DOHH2 (cell line): ENCODE results near the gene PCSK7.

Source experiments
- H3F3A ChIP-seq: fragments of 200-600 bp; sonication (generic), shearing (Covaris generic); 2 replicates; pipeline ENCODE4 v1.6.0; 2016; ENCODE audit warnings: antibody characterized with exemption, mild to moderate bottlenecking; ENCODE audit not compliant: control insufficient read depth, insufficient read depth
- H3K27ac ChIP-seq: fragments of 200-600 bp; sonication (generic); 2 replicates; pipeline ENCODE4 v1.5.1; 2014; ENCODE audit warnings: low read depth, mild to moderate bottlenecking, low read length, moderate library complexity
- H3K27me3 ChIP-seq: fragments of 200-600 bp; sonication (generic); 2 replicates; pipeline ENCODE4 v1.6.1; 2014; ENCODE audit warnings: mild to moderate bottlenecking, low read length, mixed read lengths; ENCODE audit not compliant: control insufficient read depth
- H3K36me3 ChIP-seq: fragments of 200-600 bp; sonication (generic); 2 replicates; pipeline ENCODE4 v1.6.1; 2014; ENCODE audit warnings: mild to moderate bottlenecking, low read length, moderate library complexity, mixed read lengths; ENCODE audit not compliant: control insufficient read depth
- H3K4me1 ChIP-seq: fragments of 200-600 bp; sonication (generic); 2 replicates; pipeline ENCODE4 v1.6.1; 2014; ENCODE audit warnings: mild to moderate bottlenecking, low read length, mixed read lengths; ENCODE audit not compliant: control insufficient read depth
- H3K4me2 ChIP-seq: fragments of 200-600 bp; sonication (generic); 2 replicates; pipeline ENCODE4 v1.6.0; 2014; ENCODE audit warnings: mild to moderate bottlenecking, low read length, moderate library complexity
- H3K4me3 ChIP-seq: fragments of 200-600 bp; sonication (generic); 2 replicates; pipeline ENCODE4 v1.5.1; 2014; ENCODE audit warnings: mild to moderate bottlenecking, low read length, mixed read lengths
- H3K79me2 ChIP-seq: fragments of 200-600 bp; sonication (generic); 2 replicates; pipeline ENCODE4 v1.6.1; 2014; ENCODE audit warnings: mild to moderate bottlenecking, low read length, mixed read lengths; ENCODE audit not compliant: control insufficient read depth
- H3K9me2 ChIP-seq: fragments of 200-600 bp; sonication (generic); replicated peaks from 2 replicates; pipeline ENCODE4 v1.6.1; 2014; ENCODE audit warnings: mild to moderate bottlenecking, low read length, mixed read lengths; ENCODE audit not compliant: control insufficient read depth
- H3K9me3 ChIP-seq: fragments of 200-600 bp; sonication (generic); 2 replicates; pipeline ENCODE4 v1.6.1; 2014; ENCODE audit warnings: antibody characterized with exemption, low read length, mixed read lengths; ENCODE audit not compliant: control insufficient read depth, insufficient read depth
- H4K20me1 ChIP-seq: fragments of 200-600 bp; sonication (generic); 2 replicates; pipeline ENCODE4 v1.6.0; 2014; ENCODE audit warnings: low read depth, mild to moderate bottlenecking, antibody characterized with exemption, low read length, moderate library complexity; ENCODE audit not compliant: control insufficient read depth, insufficient read depth
- EZH2phosphoT487 ChIP-seq: fragments of 200-600 bp; sonication (generic); IDR thresholded peaks from 2 replicates; pipeline ENCODE4 v1.6.1; 2017; ENCODE audit warnings: borderline replicate concordance, mild to moderate bottlenecking, antibody characterized with exemption, low read length, moderate library complexity, mixed read lengths
- TF ChIP-seq, protein P1 (sequence below): fragments of 200-600 bp; sonication (generic); IDR thresholded peaks from one replicate; pipeline ENCODE4 v1.5.1; 2014; ENCODE audit warnings: antibody characterized with exemption, mild to moderate bottlenecking, low read depth, low read length; ENCODE audit not compliant: poor library complexity, severe bottlenecking

PCSK7 gene

GRCh38 chr11:117249571-117249970 is 17.7 kb upstream of the PCSK7 start:
- H3K4me3 ChIP-seq: no peak overlapping the region
- peaks cover 5% of the 10 kb centered on the region; the same call in 1 of the 2 replicates for H3F3A ChIP-seq
- TF ChIP-seq EZH2phosphoT487: no peak
- TF ChIP-seq, protein P1, sequence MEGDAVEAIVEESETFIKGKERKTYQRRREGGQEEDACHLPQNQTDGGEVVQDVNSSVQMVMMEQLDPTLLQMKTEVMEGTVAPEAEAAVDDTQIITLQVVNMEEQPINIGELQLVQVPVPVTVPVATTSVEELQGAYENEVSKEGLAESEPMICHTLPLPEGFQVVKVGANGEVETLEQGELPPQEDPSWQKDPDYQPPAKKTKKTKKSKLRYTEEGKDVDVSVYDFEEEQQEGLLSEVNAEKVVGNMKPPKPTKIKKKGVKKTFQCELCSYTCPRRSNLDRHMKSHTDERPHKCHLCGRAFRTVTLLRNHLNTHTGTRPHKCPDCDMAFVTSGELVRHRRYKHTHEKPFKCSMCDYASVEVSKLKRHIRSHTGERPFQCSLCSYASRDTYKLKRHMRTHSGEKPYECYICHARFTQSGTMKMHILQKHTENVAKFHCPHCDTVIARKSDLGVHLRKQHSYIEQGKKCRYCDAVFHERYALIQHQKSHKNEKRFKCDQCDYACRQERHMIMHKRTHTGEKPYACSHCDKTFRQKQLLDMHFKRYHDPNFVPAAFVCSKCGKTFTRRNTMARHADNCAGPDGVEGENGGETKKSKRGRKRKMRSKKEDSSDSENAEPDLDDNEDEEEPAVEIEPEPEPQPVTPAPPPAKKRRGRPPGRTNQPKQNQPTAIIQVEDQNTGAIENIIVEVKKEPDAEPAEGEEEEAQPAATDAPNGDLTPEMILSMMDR: no peak
- no peaks in the 10 kb centered on the region for H3K27me3 ChIP-seq
- peaks cover 26% of the 10 kb centered on the region for H3K36me3 ChIP-seq
- no peaks in the 10 kb centered on the region for H3K9me3 ChIP-seq
- no peaks in the 10 kb centered on the region for H4K20me1 ChIP-seq
- H3K9me2 ChIP-seq: no peaks in the 10 kb centered on the region
- no peaks in the 10 kb centered on the region for H3K4me1 ChIP-seq
- H3K27ac ChIP-seq: no peak overlapping the region
- no peaks in the 10 kb centered on the region for H3K79me2 ChIP-seq
- H3K4me2 ChIP-seq: no peak overlapping the region

DNA sequence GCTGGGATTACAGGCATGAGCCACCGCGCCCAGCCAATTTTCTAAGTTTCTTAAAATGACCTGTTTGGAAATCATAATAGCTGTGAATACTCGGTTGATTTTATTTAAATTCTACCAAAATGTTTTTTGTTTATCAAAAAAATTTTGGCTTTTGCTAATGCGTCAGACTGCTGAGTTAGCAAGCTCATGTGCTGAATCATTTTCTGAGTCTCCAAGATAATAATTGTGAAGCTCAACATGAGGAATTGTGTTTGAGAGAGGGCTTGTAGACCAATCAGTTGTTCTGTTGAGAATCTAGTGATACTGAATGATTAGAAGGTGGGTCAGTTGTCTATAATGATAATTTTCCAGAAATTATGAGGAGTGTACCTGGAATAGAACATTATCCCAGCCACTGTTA is 16.5 kb upstream of the PCSK7 start:
- H3K36me3 ChIP-seq: peaks cover 30% of the 10 kb centered on the region
- no peak overlapping the region for H3K4me3 ChIP-seq
- H3F3A ChIP-seq: peaks cover 5% of the 10 kb centered on the region; the same call in 1 of the 2 replicates
- no peaks in the 10 kb centered on the region for H3K27me3 ChIP-seq
- no peaks in the 10 kb centered on the region for H3K79me2 ChIP-seq
- H3K4me1 ChIP-seq: no peaks in the 10 kb centered on the region
- H3K27ac ChIP-seq: no peak overlapping the region
- no peak for TF ChIP-seq EZH2phosphoT487
- TF ChIP-seq, protein P1: no peak
- H3K9me3 ChIP-seq: no peaks in the 10 kb centered on the region
- H4K20me1 ChIP-seq: no peaks in the 10 kb centered on the region
- no peaks in the 10 kb centered on the region for H3K9me2 ChIP-seq
- H3K4me2 ChIP-seq: no peak overlapping the region

GRCh38 chr11:117239295-117239694 is 7.4 kb upstream of the PCSK7 start:
- Histone ChIP-seq H3K79me2 (peaks cover under 1% of the 10 kb centered on the region; the same call in 1 of the 2 replicates), H3K9me3 (no peaks in the 10 kb centered on the region), H3K4me1 (no peaks in the 10 kb centered on the region), H3K27ac (no peak overlapping the region), H3K36me3 (peaks cover 22% of the 10 kb centered on the region), H4K20me1 (no peaks in the 10 kb centered on the region), H3K9me2 (no peaks in the 10 kb centered on the region), H3K27me3 (no peaks in the 10 kb centered on the region), H3K4me3 (no peak overlapping the region), H3F3A (no peaks in the 10 kb centered on the region), H3K4me2 (no peak overlapping the region)
- TF ChIP-seq, protein P1: no peak
